K562 (cell line): Measurements from ENCODE around the gene LAT. TPM values are rescaled to one million over a fixed set of nuclear protein-coding genes. Genes with fewer than 3 reads are reported as not detected.
A peak's percentile ranks its signal among the peaks of the same experiment; 100 is the strongest.

Source experiments
- ASH1L ChIP-seq: fragments of 450-650 bp; IDR thresholded peaks from 2 replicates; pipeline ENCODE4 v1.6.1; 2018; ENCODE audit warnings: borderline replicate concordance, mild to moderate bottlenecking, low read depth; ENCODE audit not compliant: partially characterized antibody
- BRCA1 ChIP-seq, 2 experiments: fragments of 450-650 bp in 1 of 2; sonication (generic) in 1 of 2; formaldehyde crosslinking in 1 of 2; IDR thresholded peaks; 2 replicates each; pipeline versions ENCODE4 v1.5.0 to v1.6.1; 2017 to 2020; ENCODE audit warnings: mild to moderate bottlenecking in 1 of 2, missing genetic modification reagents in 1 of 2
- C11orf30 ChIP-seq: fragments of 450-650 bp; IDR thresholded peaks from 2 replicates; pipeline ENCODE4 v1.6.1; 2016; ENCODE audit warnings: low read depth, mild to moderate bottlenecking
- CHD2 ChIP-seq: IDR thresholded peaks from 2 replicates; pipeline ENCODE4 v1.6.1; 2011; ENCODE audit warnings: low read depth, low read length
- CREB1 ChIP-seq, 2 experiments: sonication (generic) in 1 of 2; formaldehyde crosslinking in 1 of 2; IDR thresholded peaks; 2 replicates each; pipeline versions ENCODE4 v1.6.1 to v1.8.0; 2012 to 2022; ENCODE audit warnings: inconsistent platforms in 1 of 2, mild to moderate bottlenecking in 1 of 2, missing genetic modification reagents in 1 of 2, moderate library complexity in 1 of 2
- DLX4 ChIP-seq: fragments of 250-450 bp; sonication (Bioruptor Pico); IDR thresholded peaks from 2 replicates; pipeline ENCODE4 v1.6.1; 2021; ENCODE audit warnings: mild to moderate bottlenecking
- E2F8 ChIP-seq: fragments of 450-650 bp; IDR thresholded peaks from 2 replicates; pipeline ENCODE4 v1.7.1; 2018; ENCODE audit warnings: mild to moderate bottlenecking, low read depth; ENCODE audit not compliant: partially characterized antibody
- FUS ChIP-seq: fragments of 200-400 bp; formaldehyde crosslinking; optimal IDR thresholded peaks from 2 replicates; pipeline ENCODE3; 2017; ENCODE audit warnings: low read depth, low read length
- GATAD2B ChIP-seq: fragments of 450-650 bp; IDR thresholded peaks from 2 replicates; pipeline ENCODE4 v1.6.1; 2017; ENCODE audit warnings: mild to moderate bottlenecking, borderline replicate concordance
- RHOXF2B ChIP-seq: fragments of 250-450 bp; sonication (Bioruptor Pico); conservative IDR thresholded peaks from 2 replicates; pipeline ENCODE4 v1.5.1; 2021
- SAP30 ChIP-seq: fragments of 200-600 bp; sonication (generic); IDR thresholded peaks from 2 replicates; pipeline ENCODE4 v1.6.1; 2012; ENCODE audit warnings: borderline replicate concordance, low read depth, mild to moderate bottlenecking, moderate library complexity, low read length, control low read depth, inconsistent platforms; ENCODE audit not compliant: insufficient read depth, poor library complexity, severe bottlenecking
- ZEB2 ChIP-seq: fragments of 450-650 bp; IDR thresholded peaks from 2 replicates; pipeline ENCODE4 v1.6.1; 2016
- ZNF212 ChIP-seq: fragments of 450-650 bp; formaldehyde crosslinking; IDR thresholded peaks from 2 replicates; pipeline ENCODE4 v1.4.0; 2020; ENCODE audit warnings: mild to moderate bottlenecking
- ZNF280A ChIP-seq: fragments of 450-650 bp; IDR thresholded peaks from 2 replicates; pipeline ENCODE4 v1.6.1; 2018; ENCODE audit warnings: mild to moderate bottlenecking, low read depth; ENCODE audit not compliant: partially characterized antibody
- ZNF354B ChIP-seq: fragments of 250-450 bp; sonication (Bioruptor Pico); IDR thresholded peaks from 2 replicates; pipeline ENCODE4 v1.4.0; 2020
- ZNF644 ChIP-seq: fragments of 200-800 bp; sonication (Bioruptor generic); IDR thresholded peaks from 2 replicates; pipeline ENCODE4 v1.6.1; 2016; ENCODE audit warnings: low read depth, missing genetic modification characterization, missing compliant biosample characterization
- polyA plus RNA-seq, 8 experiments: library from polyadenylated mRNA; depleted of rRNA in 4 of 8; stranded (reverse) in 5 of 8; unstranded in 3 of 8; fragments of >200 nt; fragmentation: Nextera tagmentation in 2 of 8; fragmentation: Illumina TruSeq in 1 of 8; extraction: Ambion mirVana in 2 of 8; extraction: Trizol in 1 of 8; gene quantifications; 2 replicates each; pipeline versions ENCODE4 v1.2.1 to v1.2.3, GENCODE V29; 2011 to 2014; ENCODE audit warnings: inconsistent platforms in 1 of 8, missing spikeins in 1 of 8
- total RNA-seq, 7 experiments: library from RNA; depleted of rRNA in 6 of 7; stranded (reverse); fragments of >200 nt in 6 of 7; fragmentation: Illumina TruSeq in 2 of 7; extraction: Trizol in 2 of 7; gene quantifications; 2 replicates each; pipeline versions ENCODE4 v1.2.1 to v1.2.3, GENCODE V29; 2011 to 2021; ENCODE audit warnings: low replicate concordance in 1 of 7
- TF ChIP-seq, protein P1 (sequence below): fragments of 200-800 bp; sonication (Bioruptor generic); IDR thresholded peaks from 2 replicates; pipeline ENCODE4 v1.6.1; 2016; ENCODE audit warnings: missing genetic modification characterization, missing compliant biosample characterization

LAT gene
- total and polyA plus RNA-seq, 9 of the 15 experiments (the other 6 are each of a cell fraction or from before 2014, with no cell fraction given): 0.40 to 4.2 (median 1.3) TPM

GRCh38 chr16:28950648-28951409 lies 34.0 kb upstream of the LAT start, which contains the start of gene NFATC2IP (continued):
- TF ChIP-seq RHOXF2B (CRISPR knock-in tag) (no peak), CREB1 (IDR thresholded peaks at IDR 0.05) (peak; percentile 87), CREB1 (CRISPR knock-in tag; IDR thresholded peaks at IDR 0.05) (peak; percentile 91), ZNF644 (tag) (no peak), ZEB2 (no peak), DLX4 (CRISPR knock-in tag) (no peak), E2F8 (peak; percentile 95), C11orf30 (peak; percentile 54), CHD2 (peak; percentile 89), ZNF280A (no peak), BRCA1 (IDR thresholded peaks at IDR 0.05) (no peak), BRCA1 (CRISPR knock-in tag; IDR thresholded peaks at IDR 0.05) (no peak), GATAD2B (no peak), FUS (no peak), ZNF212 (CRISPR knock-in tag) (no peak), ASH1L (peak; percentile 96), ZNF354B (no peak), SAP30 (peak; percentile 55)
- TF ChIP-seq, protein P1, sequence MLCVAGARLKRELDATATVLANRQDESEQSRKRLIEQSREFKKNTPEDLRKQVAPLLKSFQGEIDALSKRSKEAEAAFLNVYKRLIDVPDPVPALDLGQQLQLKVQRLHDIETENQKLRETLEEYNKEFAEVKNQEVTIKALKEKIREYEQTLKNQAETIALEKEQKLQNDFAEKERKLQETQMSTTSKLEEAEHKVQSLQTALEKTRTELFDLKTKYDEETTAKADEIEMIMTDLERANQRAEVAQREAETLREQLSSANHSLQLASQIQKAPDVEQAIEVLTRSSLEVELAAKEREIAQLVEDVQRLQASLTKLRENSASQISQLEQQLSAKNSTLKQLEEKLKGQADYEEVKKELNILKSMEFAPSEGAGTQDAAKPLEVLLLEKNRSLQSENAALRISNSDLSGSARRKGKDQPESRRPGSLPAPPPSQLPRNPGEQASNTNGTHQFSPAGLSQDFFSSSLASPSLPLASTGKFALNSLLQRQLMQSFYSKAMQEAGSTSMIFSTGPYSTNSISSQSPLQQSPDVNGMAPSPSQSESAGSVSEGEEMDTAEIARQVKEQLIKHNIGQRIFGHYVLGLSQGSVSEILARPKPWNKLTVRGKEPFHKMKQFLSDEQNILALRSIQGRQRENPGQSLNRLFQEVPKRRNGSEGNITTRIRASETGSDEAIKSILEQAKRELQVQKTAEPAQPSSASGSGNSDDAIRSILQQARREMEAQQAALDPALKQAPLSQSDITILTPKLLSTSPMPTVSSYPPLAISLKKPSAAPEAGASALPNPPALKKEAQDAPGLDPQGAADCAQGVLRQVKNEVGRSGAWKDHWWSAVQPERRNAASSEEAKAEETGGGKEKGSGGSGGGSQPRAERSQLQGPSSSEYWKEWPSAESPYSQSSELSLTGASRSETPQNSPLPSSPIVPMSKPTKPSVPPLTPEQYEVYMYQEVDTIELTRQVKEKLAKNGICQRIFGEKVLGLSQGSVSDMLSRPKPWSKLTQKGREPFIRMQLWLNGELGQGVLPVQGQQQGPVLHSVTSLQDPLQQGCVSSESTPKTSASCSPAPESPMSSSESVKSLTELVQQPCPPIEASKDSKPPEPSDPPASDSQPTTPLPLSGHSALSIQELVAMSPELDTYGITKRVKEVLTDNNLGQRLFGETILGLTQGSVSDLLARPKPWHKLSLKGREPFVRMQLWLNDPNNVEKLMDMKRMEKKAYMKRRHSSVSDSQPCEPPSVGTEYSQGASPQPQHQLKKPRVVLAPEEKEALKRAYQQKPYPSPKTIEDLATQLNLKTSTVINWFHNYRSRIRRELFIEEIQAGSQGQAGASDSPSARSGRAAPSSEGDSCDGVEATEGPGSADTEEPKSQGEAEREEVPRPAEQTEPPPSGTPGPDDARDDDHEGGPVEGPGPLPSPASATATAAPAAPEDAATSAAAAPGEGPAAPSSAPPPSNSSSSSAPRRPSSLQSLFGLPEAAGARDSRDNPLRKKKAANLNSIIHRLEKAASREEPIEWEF (CRISPR knock-in tag): no peak
